Esophagus squamous epithelium (tissue), 5 donors: ENCODE measurements around the gene MEP1B. TPM values are rescaled to one million over a fixed set of nuclear protein-coding genes. Genes with fewer than 3 reads are reported as not detected.
"Not testable (repeated sequence)": the region's sequence is repeated elsewhere in the genome, so short reads cannot be mapped to it uniquely, and the experiment has no call there.

Experiments
- DNase-seq: peaks from one replicate; lab custom pipeline; 2025; lab: John Stamatoyannopoulos, UW
- H3K27ac ChIP-seq, 4 donors: fragments of 200-600 bp; sonication (generic); one replicate each; pipeline ENCODE4 v1.5.1; 2016 to 2019; ENCODE audit warnings: mild to moderate bottlenecking in 1 of 4
- H3K27me3 ChIP-seq, 4 donors: fragments of 200-600 bp; sonication (generic); 1 replicate in 3 of 4; 2 replicates in 1 of 4; pipeline versions ENCODE4 v1.5.1 to v1.6.0; 2017 to 2021; ENCODE audit warnings: antibody characterized with exemption in 1 of 4
- H3K36me3 ChIP-seq, 3 donors: fragments of 200-600 bp; sonication (generic); one replicate each; pipeline ENCODE4 v1.5.1; 2016 to 2019
- H3K4me1 ChIP-seq, 3 donors: fragments of 200-600 bp; sonication (generic); one replicate each; pipeline ENCODE4 v1.5.1; 2017 to 2019
- H3K4me3 ChIP-seq, 4 donors: fragments of 200-600 bp; sonication (generic); 1 replicate in 3 of 4; 2 replicates in 1 of 4; pipeline ENCODE4 v1.5.1; 2016 to 2019; ENCODE audit warnings: mild to moderate bottlenecking in 2 of 4, moderate library complexity in 1 of 4
- H3K9me3 ChIP-seq, 3 donors: fragments of 200-600 bp; sonication (generic); one replicate each; pipeline ENCODE4 v1.5.1; 2016 to 2019
- POLR2A ChIP-seq, 4 donors: fragments of 450-650 bp; IDR thresholded peaks; one replicate each; pipeline ENCODE4 v1.6.1; 2017; ENCODE audit warnings: antibody characterized with exemption in 4 of 4, mild to moderate bottlenecking in 4 of 4, moderate library complexity in 3 of 4
- WGBS, 2 donors: methylation state at CpG; one replicate each; pipeline ENCODE4 v1.1.5; 2018; 5-methylcytosine and 5-hydroxymethylcytosine counted together
- intact Hi-C: fragments of 100-400 bp; cut with DNase I; formaldehyde crosslinking; loops from one replicate; pipeline ENCODE4 v1.15.0; 2022
- total RNA-seq, 4 donors: library from RNA; depleted of rRNA; stranded (reverse); fragments of >200 nt; gene quantifications; one replicate each; pipeline ENCODE4 v1.1.0, GENCODE V29; 2016
- TF ChIP-seq, protein P1 (sequence below), 6 experiments: fragments of 450-650 bp in 4 of 6; fragments of 200-600 bp in 2 of 6; sonication (generic) in 2 of 6; IDR thresholded peaks; one replicate each; pipeline ENCODE4 v1.5.1; 2016 to 2019; ENCODE audit warnings: antibody characterized with exemption in 6 of 6, mild to moderate bottlenecking in 4 of 6, moderate library complexity in 4 of 6
- donor health status: DM: yes; HTN: yes; CAD: no.

The MEP1B gene
- total RNA-seq, 4 donors from 2014 or later, result not detected

DNA sequence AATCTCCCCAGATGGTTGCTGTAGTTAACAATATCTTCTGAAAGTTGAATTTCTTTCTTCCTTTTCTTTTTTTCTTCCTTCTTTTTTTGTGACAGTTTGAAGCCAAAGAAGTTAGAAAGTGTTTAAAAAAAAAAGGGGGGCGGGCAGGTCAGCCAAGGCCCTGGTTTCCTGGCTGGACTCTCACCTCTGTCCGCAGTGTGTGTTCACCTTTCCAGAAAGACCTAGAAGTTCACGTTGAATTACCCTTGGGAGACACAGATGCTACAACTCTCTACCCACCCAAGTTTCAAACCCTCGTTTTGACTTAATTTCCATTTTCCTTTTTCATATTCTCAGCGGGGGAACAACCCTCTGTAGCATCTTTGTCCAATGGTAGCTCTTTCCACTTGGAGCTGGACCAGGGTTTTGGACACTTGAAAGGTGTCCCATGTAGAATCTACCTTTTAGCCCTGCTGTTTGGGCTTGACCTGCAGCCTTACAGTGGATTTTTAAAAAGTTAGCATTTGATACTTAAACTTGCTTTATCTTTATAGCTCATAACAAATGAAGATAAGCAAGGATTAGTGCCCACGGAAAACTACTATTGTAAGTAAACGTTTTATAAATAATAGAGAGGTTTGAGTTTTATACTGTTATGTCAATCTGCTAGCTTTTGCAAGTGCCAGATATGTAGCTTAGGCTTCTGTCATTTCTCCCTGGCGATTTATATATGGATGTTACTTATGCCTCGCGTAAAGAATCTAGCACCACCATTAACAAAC, 20.0 kb downstream of the MEP1B start:
- no peak overlapping the region for H3K27ac ChIP-seq
- H3K4me1 ChIP-seq, result no peaks in the 10 kb centered on the region
- no peak for TF ChIP-seq POLR2A (IDR thresholded peaks at IDR 0.05)
- H3K36me3 ChIP-seq, result no peaks in the 10 kb centered on the region
- intact Hi-C loops, result no loop called here
- no peaks in the 10 kb centered on the region for H3K27me3 ChIP-seq
- no peak overlapping the region for H3K4me3 ChIP-seq
- no peak for DNase-seq
- 71 to 78% methylated on average over 10 of the region's 10 CpGs for WGBS, 2 donors
- no peaks in the 10 kb centered on the region for H3K9me3 ChIP-seq

DNA sequence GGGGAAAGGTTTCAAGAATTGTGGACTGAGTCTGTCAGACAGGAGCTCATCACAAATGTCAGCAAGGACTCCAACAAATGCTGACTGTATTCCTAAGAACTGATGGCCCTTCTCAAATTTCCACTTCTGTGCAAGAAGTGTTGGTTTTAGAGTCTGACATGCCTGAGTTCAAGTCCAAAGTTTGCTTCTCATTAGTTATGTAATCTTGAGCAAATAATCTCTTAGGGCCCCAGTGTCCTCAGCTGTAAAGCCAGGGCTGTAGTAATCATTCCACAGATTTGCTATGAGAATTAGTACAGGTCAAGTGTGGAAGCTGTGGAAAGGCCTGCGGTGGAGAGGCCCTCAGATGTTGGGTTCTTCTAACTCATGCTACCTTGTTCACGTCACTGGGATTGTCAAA, 23.9 kb downstream of the MEP1B start:
- Histone ChIP-seq H3K36me3 (no peaks in the 10 kb centered on the region), H3K4me1 (no peaks in the 10 kb centered on the region), H3K9me3 (no peaks in the 10 kb centered on the region), H3K27me3 (no peaks in the 10 kb centered on the region), H3K27ac (no peak overlapping the region), H3K4me3 (no peak overlapping the region)
- TF ChIP-seq, protein P1, sequence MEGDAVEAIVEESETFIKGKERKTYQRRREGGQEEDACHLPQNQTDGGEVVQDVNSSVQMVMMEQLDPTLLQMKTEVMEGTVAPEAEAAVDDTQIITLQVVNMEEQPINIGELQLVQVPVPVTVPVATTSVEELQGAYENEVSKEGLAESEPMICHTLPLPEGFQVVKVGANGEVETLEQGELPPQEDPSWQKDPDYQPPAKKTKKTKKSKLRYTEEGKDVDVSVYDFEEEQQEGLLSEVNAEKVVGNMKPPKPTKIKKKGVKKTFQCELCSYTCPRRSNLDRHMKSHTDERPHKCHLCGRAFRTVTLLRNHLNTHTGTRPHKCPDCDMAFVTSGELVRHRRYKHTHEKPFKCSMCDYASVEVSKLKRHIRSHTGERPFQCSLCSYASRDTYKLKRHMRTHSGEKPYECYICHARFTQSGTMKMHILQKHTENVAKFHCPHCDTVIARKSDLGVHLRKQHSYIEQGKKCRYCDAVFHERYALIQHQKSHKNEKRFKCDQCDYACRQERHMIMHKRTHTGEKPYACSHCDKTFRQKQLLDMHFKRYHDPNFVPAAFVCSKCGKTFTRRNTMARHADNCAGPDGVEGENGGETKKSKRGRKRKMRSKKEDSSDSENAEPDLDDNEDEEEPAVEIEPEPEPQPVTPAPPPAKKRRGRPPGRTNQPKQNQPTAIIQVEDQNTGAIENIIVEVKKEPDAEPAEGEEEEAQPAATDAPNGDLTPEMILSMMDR (IDR thresholded peaks at IDR 0.05), result no peak
- TF ChIP-seq POLR2A (IDR thresholded peaks at IDR 0.05), result no peak
- 78 to 81% methylated on average over 2 of the region's 2 CpGs for WGBS, 2 donors
- intact Hi-C loops, result no loop called here
- no peak for DNase-seq

DNA sequence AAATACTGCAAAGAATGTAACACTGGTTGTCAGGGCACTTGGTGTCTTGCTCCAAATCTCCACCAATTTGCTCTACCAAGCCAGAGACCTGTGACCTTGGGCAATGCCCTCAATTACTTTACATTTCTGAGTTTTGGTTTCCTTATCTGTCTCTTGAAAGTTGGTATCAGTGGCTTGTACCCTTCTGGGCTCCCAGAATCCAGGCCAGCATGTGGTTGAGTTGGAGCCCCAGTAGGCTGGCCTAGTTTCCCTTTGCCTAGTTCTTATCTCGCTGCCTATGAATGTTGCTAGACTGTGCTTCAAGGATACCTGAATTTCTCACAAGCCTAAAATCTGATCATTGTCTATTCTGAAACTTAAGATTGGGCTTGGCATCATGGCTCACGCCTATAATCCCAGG, 26.6 kb downstream of the MEP1B start:
- WGBS, 2 donors, result 88 to 89% methylated on average over 2 of the region's 2 CpGs
- no peaks in the 10 kb centered on the region for H3K9me3 ChIP-seq

DNA sequence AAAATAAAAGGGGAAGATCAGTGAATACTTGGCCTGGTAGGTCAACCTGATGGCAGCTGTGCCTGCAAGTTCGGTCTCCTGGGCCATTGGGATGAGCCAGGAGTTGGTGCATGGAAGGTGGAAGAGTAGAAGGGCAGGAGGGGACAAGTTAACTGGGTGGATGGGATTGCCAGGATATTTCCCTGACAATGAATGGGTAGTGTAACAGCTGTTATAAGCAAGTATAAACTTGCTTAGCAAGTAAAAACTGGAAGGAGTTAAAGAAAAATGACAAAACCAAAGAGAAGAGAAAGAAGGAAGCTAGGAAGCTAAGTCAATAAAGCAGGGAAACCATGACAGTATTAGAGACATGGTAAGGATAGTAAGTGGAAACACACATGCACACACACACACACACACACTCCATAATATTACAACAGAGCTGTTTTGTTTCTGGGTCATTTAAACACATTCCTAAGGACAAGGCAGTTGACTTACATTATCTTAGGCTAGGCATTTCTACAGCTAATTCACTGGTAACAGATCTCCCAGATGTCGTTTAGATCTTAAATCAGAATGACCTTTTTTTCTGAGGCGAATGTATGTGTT, 29.7 kb downstream of the MEP1B start:
- Histone ChIP-seq H3K36me3 (no peaks in the 10 kb centered on the region), H3K27ac (no peak overlapping the region), H3K4me1 (no peaks in the 10 kb centered on the region), H3K9me3 (no peaks in the 10 kb centered on the region), H3K4me3 (no peak overlapping the region), H3K27me3 (no peaks in the 10 kb centered on the region)
- intact Hi-C loops, result no loop called here
- WGBS, 2 donors, result 56 to 66% methylated on average over 3 of the region's 3 CpGs
- TF ChIP-seq, protein P1 (IDR thresholded peaks at IDR 0.05), result no peak
- TF ChIP-seq POLR2A (IDR thresholded peaks at IDR 0.05), result no peak
- DNase-seq, result no peak

More for the DNA sequence above, 26.6 kb downstream of the MEP1B start:
- no peak overlapping the region for H3K4me3 ChIP-seq
- no peak overlapping the region for H3K27ac ChIP-seq
- intact Hi-C loops, result no loop called here
- no peaks in the 10 kb centered on the region for H3K36me3 ChIP-seq
- no peaks in the 10 kb centered on the region for H3K27me3 ChIP-seq
- no peaks in the 10 kb centered on the region for H3K4me1 ChIP-seq
- DNase-seq, result no peak
- TF ChIP-seq, protein P1 (IDR thresholded peaks at IDR 0.05), result no peak
- no peak for TF ChIP-seq POLR2A (IDR thresholded peaks at IDR 0.05)

DNA sequence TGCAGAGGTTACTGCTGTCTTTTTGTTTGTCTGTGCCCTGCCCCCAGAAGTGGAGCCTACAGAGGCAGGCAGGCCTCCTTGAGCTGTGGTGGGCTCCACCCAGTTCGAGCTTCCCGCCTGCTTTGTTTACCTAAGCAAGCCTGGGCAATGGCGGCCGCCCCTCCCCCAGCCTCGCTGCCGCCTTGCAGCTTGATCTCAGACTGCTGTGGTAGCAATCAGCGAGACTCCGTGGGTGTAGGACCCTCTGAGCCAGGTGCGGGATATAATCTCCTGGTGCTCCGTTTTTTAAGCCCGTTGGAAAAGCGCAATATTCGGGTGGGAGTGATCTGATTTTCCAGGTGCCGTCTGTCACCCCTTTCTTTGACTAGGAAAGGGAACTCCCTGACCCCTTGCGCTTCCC, 43.5 kb downstream of the MEP1B start:
- H3K36me3 ChIP-seq, intact Hi-C loops, H3K27me3 ChIP-seq, DNase-seq, H3K27ac ChIP-seq, H3K9me3 ChIP-seq, H3K4me1 ChIP-seq, H3K4me3 ChIP-seq: not testable (repeated sequence)
- 80 to 93% methylated on average over 2 to 9 of the region's 15 CpGs for WGBS, 2 donors

DNA sequence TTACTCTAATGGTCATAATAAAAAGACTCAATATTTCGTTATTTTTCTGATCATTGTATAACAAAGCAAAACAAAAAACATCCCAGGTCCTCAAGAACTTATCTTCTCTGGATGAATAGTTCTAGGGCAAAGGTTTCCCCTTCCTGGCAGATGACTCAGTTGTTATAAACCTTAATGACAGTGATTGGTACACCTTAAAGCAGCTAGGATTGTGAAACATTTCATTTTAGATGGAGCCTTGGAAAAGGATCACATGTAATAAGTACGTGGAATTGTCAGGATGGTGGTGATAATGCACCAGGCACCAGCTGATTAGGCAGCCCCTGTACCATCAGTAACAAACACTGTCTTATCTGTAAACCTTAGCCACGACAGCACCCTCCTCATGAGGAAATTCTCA, 47.2 kb downstream of the MEP1B start:
- no peaks in the 10 kb centered on the region for H3K4me1 ChIP-seq
- no peak overlapping the region for H3K4me3 ChIP-seq
- no peak overlapping the region for H3K27ac ChIP-seq
- no peak for TF ChIP-seq POLR2A (IDR thresholded peaks at IDR 0.05)
- TF ChIP-seq, protein P1 (IDR thresholded peaks at IDR 0.05), result no peak
- H3K36me3 ChIP-seq, result no peaks in the 10 kb centered on the region
- peaks cover 0 to 2% (median 0%) of the 10 kb centered on the region in 3 donors for H3K9me3 ChIP-seq
- H3K27me3 ChIP-seq, result no peaks in the 10 kb centered on the region
- no peak for DNase-seq
- intact Hi-C loops, result no loop called here
- 50 to 60% methylated on average over 3 of the region's 3 CpGs for WGBS, 2 donors
